SK-N-SH (cell line): ENCODE measurements around the gene TMA7. TPM values are rescaled to one million over a fixed set of nuclear protein-coding genes. Genes with fewer than 3 reads are reported as not detected.
A peak's percentile ranks its signal among the peaks of the same experiment; 100 is the strongest.

Source experiments
- CHD2 ChIP-seq: fragments of 150-350 bp; IDR thresholded peaks from 2 replicates; pipeline ENCODE4 v1.6.1; 2018; ENCODE audit warnings: low read length; ENCODE audit not compliant: partially characterized antibody
- ELF1 ChIP-seq: IDR thresholded peaks from 2 replicates; pipeline ENCODE4 v1.4.0; 2012
- EP300 ChIP-seq, 2 experiments: IDR thresholded peaks; 2 replicates each; pipeline versions ENCODE4 v1.4.0 to v1.6.1; 2012; ENCODE audit warnings: borderline replicate concordance in 1 of 2, low read depth in 1 of 2, low read length in 1 of 2
- EZH2phosphoT487 ChIP-seq: fragments of 200-600 bp; sonication (generic); IDR thresholded peaks from 2 replicates; pipeline ENCODE4 v1.6.1; 2017; ENCODE audit warnings: low read depth, mixed run types, mild to moderate bottlenecking, antibody characterized with exemption, moderate library complexity, borderline replicate concordance
- FOXJ3 ChIP-seq: sonication (generic); formaldehyde crosslinking; IDR thresholded peaks from 2 replicates; pipeline ENCODE4 v1.5.1; 2020; ENCODE audit warnings: mild to moderate bottlenecking, missing genetic modification reagents
- GABPA ChIP-seq: IDR thresholded peaks from 2 replicates; pipeline ENCODE4 v1.4.0; 2012; ENCODE audit warnings: low read depth, mild to moderate bottlenecking
- MAX ChIP-seq: IDR thresholded peaks from 2 replicates; pipeline ENCODE4 v1.4.0; 2012; ENCODE audit warnings: low read depth
- NFIC ChIP-seq: IDR thresholded peaks from 2 replicates; pipeline ENCODE4 v1.4.0; 2012; ENCODE audit warnings: borderline replicate concordance
- RAD21 ChIP-seq: IDR thresholded peaks from 2 replicates; pipeline ENCODE4 v1.6.1; 2012; ENCODE audit warnings: mild to moderate bottlenecking, low read length
- REST ChIP-seq: IDR thresholded peaks from 2 replicates; pipeline ENCODE4 v1.6.1; 2012; ENCODE audit warnings: mild to moderate bottlenecking, low read depth, low read length, moderate library complexity
- RFX5 ChIP-seq: IDR thresholded peaks from 2 replicates; pipeline ENCODE4 v1.6.1; 2012; ENCODE audit warnings: mild to moderate bottlenecking, improper control_type of control experiment, low read length
- TCF12 ChIP-seq: IDR thresholded peaks from 2 replicates; pipeline ENCODE4 v1.4.0; 2012
- USF2 ChIP-seq: fragments of 150-350 bp; IDR thresholded peaks from 2 replicates; pipeline ENCODE4 v1.6.1; 2017; ENCODE audit warnings: antibody characterized with exemption, low read length, low read depth, borderline replicate concordance
- ZBTB33 ChIP-seq: IDR thresholded peaks from 2 replicates; pipeline ENCODE4 v1.4.0; 2012; ENCODE audit warnings: low read depth, borderline replicate concordance
- polyA plus RNA-seq, 3 experiments: library from polyadenylated mRNA; depleted of rRNA; stranded (reverse); fragments of >200 nt; gene quantifications; 2 replicates each; pipeline ENCODE4 v1.2.3, GENCODE V29; 2012

The TMA7 gene
- polyA plus RNA-seq, 1 of the 3 experiments (the other 2 are of a cell fraction), result 438 TPM

- TF ChIP-seq REST, result no peak
- TF ChIP-seq TCF12, result no peak; the same call in 1 of the 2 replicates
- TF ChIP-seq MAX, result no peak; the same call in none of the 2 replicates
- TF ChIP-seq FOXJ3, result no peak
- peak; percentile 70 for TF ChIP-seq NFIC
- TF ChIP-seq RFX5, result no peak
- peak; percentile 11; the same call in 1 of the 2 replicates for TF ChIP-seq RAD21
- TF ChIP-seq ELF1, result 0 out of 2 replicates have a peak, but pooled peaks have one; percentile 35
- no peak for TF ChIP-seq EP300 (IDR thresholded peaks at IDR 0.05; ENCODE audit: borderline replicate concordance in 1 of 2, low read depth in 1 of 2, low read length in 1 of 2)
- no peak for TF ChIP-seq CHD2
- TF ChIP-seq ZBTB33, result no peak
- no peak for TF ChIP-seq USF2
- no peak for TF ChIP-seq EZH2phosphoT487
- peak; percentile 48; the same call in 1 of the 2 replicates for TF ChIP-seq GABPA
Observed at GRCh38 chr3:48472923-48473616, 33.0 kb downstream of the TMA7 start (continued).
